ENCODE measurements around the gene LCA5. TPM values are rescaled to one million over a fixed set of nuclear protein-coding genes. Genes with fewer than 3 reads are reported as not detected.

LCA5 gene
- total and polyA plus RNA-seq, 2 donors (not counting 3 experiments of a cell fraction or from before 2014, with no cell fraction given) = 0.57 to 4.2 TPM

DNA sequence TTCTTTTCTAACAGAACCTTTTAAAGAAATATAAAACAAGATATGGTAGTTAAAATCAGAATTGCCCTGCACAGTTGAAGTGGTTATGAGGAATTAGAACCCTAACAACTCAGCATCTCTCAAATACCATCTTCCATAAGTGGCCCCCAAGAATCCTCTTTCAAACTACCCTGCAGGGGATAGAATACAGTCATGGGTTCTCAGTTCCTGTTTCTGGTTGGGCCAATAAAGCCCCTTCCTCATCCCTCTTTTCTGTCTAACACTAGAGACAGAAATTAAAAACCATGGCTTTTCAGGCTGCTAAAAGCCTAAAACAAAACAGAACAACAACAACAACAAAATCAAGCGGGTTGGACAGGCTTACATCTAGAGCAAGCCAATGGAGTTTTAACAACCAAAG is 6.7 kb upstream of the LCA5 start:
- FAIRE-seq (peak; percentile 12), DNase-seq (ENCODE audit: low read depth, low spot score) (no peak)
- H3K4me1 ChIP-seq (ENCODE audit: control insufficient read depth, extremely low read depth, insufficient read depth, low read length) = peaks cover 27% of the 10 kb centered on the region
- dilution Hi-C loops (cut with MboI; ENCODE audit: extremely low pct_ligation_motif_present, low sequenced_read_pairs) (no loop called here), intact Hi-C loops (cut with micrococcal nuclease) (loop anchor here (1.0 to 2.0 kb wide), 4 partner anchors 119 to 945 kb away; partner anchors contain the start of genes HMGN3 and PHIP)
- CTCF ChIA-PET = interaction anchor here (0.9 to 3.9 kb wide), 8 partner anchors 10 to 467 kb away, joined by 3 to 18 read pairs (median 6); partner anchors contain the start of gene PHIP
- H3K9me3 ChIP-seq (replicated peaks; ENCODE audit: control insufficient read depth, insufficient read depth, low read length) = no peaks in the 10 kb centered on the region
- H3K79me2 ChIP-seq (ENCODE audit: control insufficient read depth, insufficient read depth, low read length) = no peaks in the 10 kb centered on the region
- no peak overlapping the region for H3K4me3 ChIP-seq (replicated peaks in 1 of 3; ENCODE audit: insufficient read depth in 1 of 3, low read depth in 1 of 3, low read length in 3 of 3)
- H3K27me3 ChIP-seq (ENCODE audit: control insufficient read depth in 2 of 2, insufficient read depth in 2 of 2, low read length in 2 of 2) = no peaks in the 10 kb centered on the region
- H4K20me1 ChIP-seq (replicated peaks; ENCODE audit: control insufficient read depth, extremely low read depth, insufficient read depth, low read length) = no peaks in the 10 kb centered on the region
- H3K27ac ChIP-seq (ENCODE audit: insufficient read depth, low read depth, low read length) = peak overlapping the region; percentile 76
- TF ChIP-seq EZH2 (IDR thresholded peaks at IDR 0.05; ENCODE audit: borderline replicate concordance, low read depth, low read length, severe bottlenecking) (no peak), GATA2 (IDR thresholded peaks at IDR 0.05; ENCODE audit: insufficient read depth, insufficient read length, low read depth, low read length) (no peak), POLR2AphosphoS5 (IDR thresholded peaks at IDR 0.05; ENCODE audit: insufficient read depth, low read depth, low read length) (no peak), FOS (IDR thresholded peaks at IDR 0.05; ENCODE audit: borderline replicate concordance, insufficient read depth, low read length) (no peak), MYC (IDR thresholded peaks at IDR 0.05; ENCODE audit: low read depth, low read length) (no peak), JUN (IDR thresholded peaks at IDR 0.05; ENCODE audit: borderline replicate concordance, insufficient read depth, insufficient read length, low read depth) (no peak), POLR2A (IDR thresholded peaks at IDR 0.05; ENCODE audit: low read depth, low read length) (no peak)
- TF ChIP-seq, protein P1, sequence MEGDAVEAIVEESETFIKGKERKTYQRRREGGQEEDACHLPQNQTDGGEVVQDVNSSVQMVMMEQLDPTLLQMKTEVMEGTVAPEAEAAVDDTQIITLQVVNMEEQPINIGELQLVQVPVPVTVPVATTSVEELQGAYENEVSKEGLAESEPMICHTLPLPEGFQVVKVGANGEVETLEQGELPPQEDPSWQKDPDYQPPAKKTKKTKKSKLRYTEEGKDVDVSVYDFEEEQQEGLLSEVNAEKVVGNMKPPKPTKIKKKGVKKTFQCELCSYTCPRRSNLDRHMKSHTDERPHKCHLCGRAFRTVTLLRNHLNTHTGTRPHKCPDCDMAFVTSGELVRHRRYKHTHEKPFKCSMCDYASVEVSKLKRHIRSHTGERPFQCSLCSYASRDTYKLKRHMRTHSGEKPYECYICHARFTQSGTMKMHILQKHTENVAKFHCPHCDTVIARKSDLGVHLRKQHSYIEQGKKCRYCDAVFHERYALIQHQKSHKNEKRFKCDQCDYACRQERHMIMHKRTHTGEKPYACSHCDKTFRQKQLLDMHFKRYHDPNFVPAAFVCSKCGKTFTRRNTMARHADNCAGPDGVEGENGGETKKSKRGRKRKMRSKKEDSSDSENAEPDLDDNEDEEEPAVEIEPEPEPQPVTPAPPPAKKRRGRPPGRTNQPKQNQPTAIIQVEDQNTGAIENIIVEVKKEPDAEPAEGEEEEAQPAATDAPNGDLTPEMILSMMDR (IDR thresholded peaks at IDR 0.05; ENCODE audit: extremely low read depth in 1 of 2, insufficient read depth in 1 of 2, low read depth in 1 of 2, low read length in 2 of 2) = no peak
- TF ChIP-seq, protein P2, sequence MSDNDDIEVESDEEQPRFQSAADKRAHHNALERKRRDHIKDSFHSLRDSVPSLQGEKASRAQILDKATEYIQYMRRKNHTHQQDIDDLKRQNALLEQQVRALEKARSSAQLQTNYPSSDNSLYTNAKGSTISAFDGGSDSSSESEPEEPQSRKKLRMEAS (IDR thresholded peaks at IDR 0.05; ENCODE audit: insufficient read depth, insufficient read length) = no peak
- H3K9me1 ChIP-seq (replicated peaks; ENCODE audit: control insufficient read depth, extremely low read depth, insufficient read depth, low read length) = no peaks in the 10 kb centered on the region
- H3K36me3 ChIP-seq (ENCODE audit: control insufficient read depth in 2 of 2, extremely low read depth in 1 of 2, insufficient read depth in 2 of 2, low read length in 2 of 2) = no peaks in the 10 kb centered on the region
- no TSS peak for BruUV-seq (replicated peaks)
- no peak overlapping the region for H3K4me2 ChIP-seq (ENCODE audit: insufficient read depth, low read length)
- peak overlapping the region; percentile 69 for H3K9ac ChIP-seq (replicated peaks; ENCODE audit: extremely low read depth, insufficient read depth, low read length)
- H2AFZ ChIP-seq (ENCODE audit: low read depth, low read length) = no peak overlapping the region
- POLR2A ChIA-PET = no interaction called here

Data from endothelial cell of umbilical vein (primary cell).